RWPE1 (cell line): ENCODE measurements around the gene PLEKHO1.
A peak's percentile ranks its signal among the peaks of the same experiment; 100 is the strongest.

Source experiments
- CTCF ChIA-PET: fragments of 350-600 bp; sonication (Branson Sonifier 250); formaldehyde crosslinking; extraction: SDS; loops from one replicate; lab custom pipeline; 2021; lab: Yijun Ruan, JAX
- POLR2A ChIA-PET: fragments of 400-600 bp; formaldehyde crosslinking; extraction: SDS; loops from one replicate; lab custom pipeline; 2020; ENCODE audit warnings: antibody characterized with exemption; ENCODE audit not compliant: low non-redundant PET; lab: Yijun Ruan, JAX
- DNase-seq: peaks from one replicate; pipeline ENCODE4 v3.0.0; 2012; ENCODE audit warnings: low spot score
- H3K27ac ChIP-seq: fragments of 450-650 bp; 2 replicates; pipeline ENCODE4 v1.5.1; 2017
- CTCF ChIP-seq: fragments of 450-650 bp; conservative IDR thresholded peaks from 2 replicates; pipeline ENCODE4 v1.5.1; 2017; ENCODE audit warnings: low read depth, mild to moderate bottlenecking

The PLEKHO1 gene

GRCh38 chr1:150115121-150115520 is 34.6 kb upstream of the PLEKHO1 start:
- no peak for DNase-seq
- ChIA-PET POLR2A (no interaction called here), CTCF (no interaction called here)
- H3K27ac ChIP-seq, result no peak overlapping the region
- TF ChIP-seq CTCF, result no peak

GRCh38 chr1:150118716-150119115 is 31.0 kb upstream of the PLEKHO1 start:
- ChIA-PET CTCF (no interaction called here), POLR2A (no interaction called here)
- no peak for TF ChIP-seq CTCF

GRCh38 chr1:150121236-150121862 is 28.4 kb upstream of the PLEKHO1 start:
- POLR2A ChIA-PET, result no interaction called here
- no peak overlapping the region for H3K27ac ChIP-seq

More at GRCh38 chr1:150118716-150119115, 31.0 kb upstream of the PLEKHO1 start:
- no peak overlapping the region for H3K27ac ChIP-seq
- DNase-seq, result no peak

GRCh38 chr1:150126811-150127210 is 22.9 kb upstream of the PLEKHO1 start:
- DNase-seq, result no peak
- TF ChIP-seq CTCF, result no peak
- ChIA-PET CTCF (no interaction called here), POLR2A (no interaction called here)
- no peak overlapping the region for H3K27ac ChIP-seq

More at GRCh38 chr1:150121236-150121862, 28.4 kb upstream of the PLEKHO1 start:
- no peak for TF ChIP-seq CTCF
- DNase-seq, result peak; percentile 12
- CTCF ChIA-PET, result no interaction called here

- DNase-seq, result no peak
- POLR2A ChIA-PET, result no interaction called here
- CTCF ChIA-PET, result interaction anchor here (0.6 kb wide), 1 partner anchor 14 kb away, joined by 3 read pairs; no protein-coding TSS in a partner anchor
- no peak for TF ChIP-seq CTCF
- no peak overlapping the region for H3K27ac ChIP-seq
Measured at GRCh38 chr1:150127464-150127863, 22.3 kb upstream of the PLEKHO1 start.

- CTCF ChIA-PET, result interaction anchor here (0.6 kb wide), 1 partner anchor 475 kb away, joined by 3 read pairs; no protein-coding TSS in a partner anchor
- POLR2A ChIA-PET, result no interaction called here
- H3K27ac ChIP-seq, result no peak overlapping the region
- DNase-seq, result no peak
- TF ChIP-seq CTCF, result no peak
Measured at GRCh38 chr1:150127868-150128267, 21.8 kb upstream of the PLEKHO1 start.
